ENCODE results near the gene LLGL1. TPM values are rescaled to one million over a fixed set of nuclear protein-coding genes. Genes with fewer than 3 reads are reported as not detected.

Gene LLGL1
- total RNA-seq, 1 donor from 2014 or later: 25.3 TPM

GRCh38 chr17:18291718-18292540 lies 66.5 kb downstream of the LLGL1 start:
- Histone ChIP-seq H3K9me3 (no peaks in the 10 kb centered on the region), H3K4me3 (no peak overlapping the region), H3K4me1 (no peaks in the 10 kb centered on the region), H3K27ac (no peak overlapping the region), H3K27me3 (no peaks in the 10 kb centered on the region), H3K36me3 (peaks cover 62 to 72% of the 10 kb centered on the region in 2 donors)
- TF ChIP-seq CTCF (IDR thresholded peaks at IDR 0.05): no peak
- intact Hi-C loops (cut with DNase I): no loop called here
- DNase-seq (ENCODE audit: low spot score in 2 of 2): no peak

Other genes with a start within 250 kb of the LLGL1 start
- gene ATPAF2, start 186.5 kb upstream of the LLGL1 start, total RNA-seq: 2.6 TPM
- gene GID4, start 186.2 kb upstream of the LLGL1 start, total RNA-seq: 8.3 TPM
- gene DRG2, start 137.7 kb upstream of the LLGL1 start, total RNA-seq: 118 TPM
- 2.0 TPM for gene MYO15A, start 116.9 kb upstream of the LLGL1 start, total RNA-seq
- 73.4 TPM for gene ALKBH5, start 41.8 kb upstream of the LLGL1 start, total RNA-seq
- gene FLII, start 33.1 kb downstream of the LLGL1 start, total RNA-seq: 716 TPM
- 18.5 TPM for gene MIEF2, start 35.0 kb downstream of the LLGL1 start, total RNA-seq
- gene TOP3A, start 89.4 kb downstream of the LLGL1 start, total RNA-seq: 52.8 TPM
- gene SMCR8, start 89.7 kb downstream of the LLGL1 start, total RNA-seq: 10.3 TPM
- gene SHMT1, start 137.9 kb downstream of the LLGL1 start, total RNA-seq: 16.7 TPM
- not detected for gene EVPLL, start 152.1 kb downstream of the LLGL1 start, total RNA-seq